GM06990 (cell line): Measurements from ENCODE around the gene TPST2.
A peak's percentile ranks its signal among the peaks of the same experiment; 100 is the strongest.

Experiments used
- DNase-seq: peaks from one replicate; pipeline ENCODE4 v3.0.0-alpha.2; 2011; ENCODE audit not compliant: insufficient read length; ENCODE audit errors: extremely low read depth
- H3K27me3 ChIP-seq: replicated peaks from 2 replicates; pipeline ENCODE4 v1.6.0; 2011; ENCODE audit warnings: low read length; ENCODE audit not compliant: control insufficient read depth, insufficient read depth
- H3K36me3 ChIP-seq: 2 replicates; pipeline ENCODE4 v1.5.1; 2011; ENCODE audit warnings: low read length; ENCODE audit not compliant: control insufficient read depth, insufficient read depth
- H3K4me3 ChIP-seq: replicated peaks from 2 replicates; pipeline ENCODE4 v1.5.1; 2011; ENCODE audit warnings: low read depth, mild to moderate bottlenecking, control low read depth, low read length
- TF ChIP-seq, protein P1 (sequence below): IDR thresholded peaks from 2 replicates; pipeline ENCODE4 v1.5.1; 2011; ENCODE audit warnings: low read length, control low read depth, mild to moderate bottlenecking, inconsistent platforms; ENCODE audit not compliant: insufficient read depth, poor library complexity, severe bottlenecking

Gene TPST2

DNA sequence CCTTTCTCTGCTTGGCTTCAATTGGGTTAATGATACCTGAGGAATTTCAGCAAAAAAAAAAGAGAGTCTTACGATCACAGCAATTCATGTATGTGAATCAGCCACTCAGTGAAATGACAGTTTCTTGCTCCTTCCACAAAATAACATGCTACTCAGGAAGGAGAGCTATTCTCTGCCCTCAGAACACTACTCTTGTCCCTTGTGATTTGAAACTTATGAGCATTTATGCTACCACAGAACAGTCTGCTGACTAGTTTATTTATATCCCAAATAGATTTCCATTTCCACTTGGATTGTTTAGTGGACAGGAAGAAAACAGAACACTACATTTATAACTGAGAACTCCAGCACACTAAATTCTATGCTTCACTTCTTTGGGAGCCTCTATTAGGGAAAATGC lies 86.2 kb downstream of the TPST2 start:
- Histone ChIP-seq H3K4me3 (no peak overlapping the region), H3K36me3 (peaks cover 35% of the 10 kb centered on the region), H3K27me3 (no peaks in the 10 kb centered on the region)
- DNase-seq, result no peak
- TF ChIP-seq, protein P1, sequence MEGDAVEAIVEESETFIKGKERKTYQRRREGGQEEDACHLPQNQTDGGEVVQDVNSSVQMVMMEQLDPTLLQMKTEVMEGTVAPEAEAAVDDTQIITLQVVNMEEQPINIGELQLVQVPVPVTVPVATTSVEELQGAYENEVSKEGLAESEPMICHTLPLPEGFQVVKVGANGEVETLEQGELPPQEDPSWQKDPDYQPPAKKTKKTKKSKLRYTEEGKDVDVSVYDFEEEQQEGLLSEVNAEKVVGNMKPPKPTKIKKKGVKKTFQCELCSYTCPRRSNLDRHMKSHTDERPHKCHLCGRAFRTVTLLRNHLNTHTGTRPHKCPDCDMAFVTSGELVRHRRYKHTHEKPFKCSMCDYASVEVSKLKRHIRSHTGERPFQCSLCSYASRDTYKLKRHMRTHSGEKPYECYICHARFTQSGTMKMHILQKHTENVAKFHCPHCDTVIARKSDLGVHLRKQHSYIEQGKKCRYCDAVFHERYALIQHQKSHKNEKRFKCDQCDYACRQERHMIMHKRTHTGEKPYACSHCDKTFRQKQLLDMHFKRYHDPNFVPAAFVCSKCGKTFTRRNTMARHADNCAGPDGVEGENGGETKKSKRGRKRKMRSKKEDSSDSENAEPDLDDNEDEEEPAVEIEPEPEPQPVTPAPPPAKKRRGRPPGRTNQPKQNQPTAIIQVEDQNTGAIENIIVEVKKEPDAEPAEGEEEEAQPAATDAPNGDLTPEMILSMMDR, result no peak

DNA sequence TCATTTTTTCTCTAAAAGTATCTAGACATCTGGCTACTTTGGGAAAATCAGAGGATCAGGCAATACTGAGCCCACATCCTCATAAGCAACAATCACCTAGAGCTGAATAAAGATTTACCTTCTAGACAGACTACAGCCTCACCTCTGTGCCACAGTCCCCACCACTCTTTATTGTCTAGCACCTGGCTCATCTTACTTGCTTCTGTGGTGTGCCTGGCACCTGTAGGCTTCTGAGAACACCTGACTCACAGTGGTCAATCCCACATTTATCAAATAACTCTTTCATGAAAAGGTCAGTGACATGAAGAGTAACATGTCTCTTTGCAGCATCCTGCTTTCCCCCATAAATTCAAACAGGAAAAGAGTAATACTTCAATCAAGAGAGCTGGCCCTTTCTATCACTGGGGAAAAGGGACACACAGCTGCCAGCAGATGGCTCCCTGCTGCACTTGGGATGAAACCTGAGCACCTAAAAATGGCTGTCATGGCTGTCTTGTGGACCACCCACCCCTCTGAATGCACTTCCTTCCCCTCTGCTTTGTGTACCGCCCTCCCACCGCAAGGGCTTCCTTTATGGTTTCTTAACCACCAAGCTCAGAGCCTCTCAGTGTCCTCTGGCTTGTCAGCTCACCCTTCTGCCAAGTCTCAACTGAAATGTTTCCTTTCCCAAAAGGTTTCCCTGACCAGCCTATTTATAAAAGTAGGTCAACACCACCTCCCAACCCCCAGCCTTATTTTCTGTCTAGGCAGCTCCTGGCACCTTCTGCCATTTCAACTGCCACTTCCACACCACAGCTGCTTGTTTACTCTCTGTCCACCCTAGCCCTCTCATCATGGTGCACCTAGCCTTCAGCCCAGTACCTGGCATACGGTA lies 87.0 kb downstream of the TPST2 start:
- Histone ChIP-seq H3K4me3 (no peak overlapping the region), H3K27me3 (no peaks in the 10 kb centered on the region), H3K36me3 (peaks cover 37% of the 10 kb centered on the region)
- DNase-seq, result peak; percentile 20
- TF ChIP-seq, protein P1, result peak; percentile 71

DNA sequence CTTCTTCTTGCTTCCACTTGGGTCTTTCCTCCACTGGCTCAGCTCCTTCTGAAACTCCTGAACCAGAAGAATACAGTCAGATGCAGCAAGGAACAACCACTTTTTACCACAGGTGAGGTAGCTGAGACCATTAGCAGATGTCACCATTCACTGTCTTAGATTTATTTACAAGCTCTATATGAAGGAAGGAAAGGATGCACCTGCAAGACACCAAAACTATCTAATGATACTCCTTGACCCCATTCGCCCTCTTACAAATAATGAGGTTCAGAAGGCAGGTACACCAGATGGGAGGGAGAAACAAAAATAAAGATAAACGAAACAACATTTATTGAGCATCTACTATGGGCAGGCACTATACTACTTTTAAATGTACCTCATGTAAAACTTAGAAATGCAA lies 87.9 kb downstream of the TPST2 start:
- peaks cover 39% of the 10 kb centered on the region for H3K36me3 ChIP-seq

DNA sequence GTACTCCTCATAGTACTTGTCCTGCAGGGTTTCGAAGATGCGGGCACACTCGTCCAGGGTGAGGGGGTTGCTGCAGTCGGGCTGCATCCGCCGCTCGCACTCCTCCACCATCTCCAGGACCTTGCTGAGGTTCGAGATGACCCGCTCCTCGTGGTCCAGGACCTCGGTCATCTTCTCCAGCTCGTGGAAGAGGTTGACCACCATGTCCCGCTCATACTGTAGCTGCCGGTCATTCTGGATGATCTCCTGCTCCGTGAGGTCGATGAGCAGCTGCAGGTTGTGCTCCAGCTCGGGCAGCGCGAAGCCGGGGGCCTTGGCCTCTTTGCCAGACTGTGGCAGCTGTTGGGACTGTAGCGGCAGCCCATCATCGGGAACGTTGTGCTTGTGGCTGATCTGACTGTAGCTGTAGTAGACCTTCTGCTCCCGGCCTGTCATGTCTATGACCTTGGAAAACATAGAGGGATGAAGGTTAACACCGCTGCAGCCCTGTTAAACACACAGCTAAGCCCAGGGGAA lies 90.7 kb downstream of the TPST2 start:
- DNase-seq, result no peak
- H3K27me3 ChIP-seq, result no peaks in the 10 kb centered on the region
- H3K4me3 ChIP-seq, result no peak overlapping the region
- H3K36me3 ChIP-seq, result peaks cover 42% of the 10 kb centered on the region
- TF ChIP-seq, protein P1, result no peak

More for the DNA sequence above, 87.9 kb downstream of the TPST2 start:
- Histone ChIP-seq H3K4me3 (no peak overlapping the region), H3K27me3 (no peaks in the 10 kb centered on the region)
- TF ChIP-seq, protein P1, result no peak
- no peak for DNase-seq

DNA sequence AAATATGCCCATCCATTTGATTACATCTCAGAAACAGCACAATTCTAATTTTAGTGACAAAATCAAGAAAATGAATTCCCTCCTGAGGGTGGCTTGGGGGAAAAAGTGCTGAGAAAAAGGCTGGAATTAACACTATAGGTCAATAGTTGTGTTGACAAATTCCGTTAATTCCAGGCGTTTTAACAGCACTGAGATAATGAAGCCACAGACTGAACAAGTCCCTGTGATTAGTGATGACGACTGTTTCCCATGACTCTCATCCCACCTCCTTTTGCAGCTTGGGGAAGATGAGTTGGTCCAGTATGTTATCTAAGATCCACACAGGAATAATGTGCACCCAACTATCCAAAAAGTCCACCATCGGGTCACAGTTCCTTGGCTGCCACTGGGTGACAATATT lies 93.5 kb downstream of the TPST2 start:
- Histone ChIP-seq H3K36me3 (peaks cover 42% of the 10 kb centered on the region), H3K4me3 (no peak overlapping the region), H3K27me3 (no peaks in the 10 kb centered on the region)
- TF ChIP-seq, protein P1, result no peak
- DNase-seq, result no peak
